ENCODE measurements around the gene MYRF. TPM values are rescaled to one million over a fixed set of nuclear protein-coding genes. Genes with fewer than 3 reads are reported as not detected.

MYRF gene
- total RNA-seq, 4 donors from 2014 or later, result 0.24 to 2.8 (median 0.83) TPM

GRCh38 chr11:61771985-61772455 is 19.6 kb downstream of the MYRF start:
- no peaks in the 10 kb centered on the region for H3K27me3 ChIP-seq
- WGBS, result 56% methylated on average over 6 of the region's 7 CpGs
- no peak overlapping the region for H3K27ac ChIP-seq
- DNase-seq (ENCODE audit: low spot score in 2 of 2), result no peak
- H3K9me3 ChIP-seq, result no peaks in the 10 kb centered on the region
- peaks cover 3% of the 10 kb centered on the region for H3K4me1 ChIP-seq
- no peak overlapping the region for H3K4me3 ChIP-seq
- TF ChIP-seq POLR2A (IDR thresholded peaks at IDR 0.05), result no peak
- no peak for TF ChIP-seq POLR2AphosphoS5 (IDR thresholded peaks at IDR 0.05)
- TF ChIP-seq CTCF (IDR thresholded peaks at IDR 0.05), result no peak
- TF ChIP-seq EP300 (IDR thresholded peaks at IDR 0.05), result no peak
- no peaks in the 10 kb centered on the region for H3K36me3 ChIP-seq

- Histone ChIP-seq H3K9me3 (no peaks in the 10 kb centered on the region), H3K27ac (no peak overlapping the region), H3K4me3 (no peak overlapping the region), H3K36me3 (no peaks in the 10 kb centered on the region), H3K27me3 (no peaks in the 10 kb centered on the region), H3K4me1 (peaks cover 12% of the 10 kb centered on the region)
- WGBS, result 60% methylated on average over 10 of the region's 10 CpGs
- no peak for DNase-seq (ENCODE audit: low spot score in 2 of 2)
- TF ChIP-seq EP300 (IDR thresholded peaks at IDR 0.05), result no peak
- no peak for TF ChIP-seq CTCF (IDR thresholded peaks at IDR 0.05)
- no peak for TF ChIP-seq POLR2AphosphoS5 (IDR thresholded peaks at IDR 0.05)
- TF ChIP-seq POLR2A (IDR thresholded peaks at IDR 0.05), result no peak
These were observed 20.9 kb downstream of the MYRF start for GRCh38 chr11:61773356-61773755.

- DNase-seq (ENCODE audit: low spot score in 2 of 2), result no peak
- Histone ChIP-seq H3K9me3 (no peaks in the 10 kb centered on the region), H3K27ac (no peak overlapping the region), H3K4me3 (no peak overlapping the region), H3K4me1 (peaks cover 12% of the 10 kb centered on the region), H3K27me3 (no peaks in the 10 kb centered on the region), H3K36me3 (no peaks in the 10 kb centered on the region)
- TF ChIP-seq POLR2AphosphoS5 (IDR thresholded peaks at IDR 0.05) (no peak), EP300 (IDR thresholded peaks at IDR 0.05) (no peak), POLR2A (IDR thresholded peaks at IDR 0.05) (no peak)
- 71% methylated on average over 18 of the region's 18 CpGs for WGBS
These were observed 21.4 kb downstream of the MYRF start for GRCh38 chr11:61773809-61774208.

- H3K27ac ChIP-seq, result no peak overlapping the region
- WGBS, result 77% methylated on average over 12 of the region's 12 CpGs
- peaks cover 12% of the 10 kb centered on the region for H3K4me1 ChIP-seq
- no peaks in the 10 kb centered on the region for H3K27me3 ChIP-seq
- DNase-seq (ENCODE audit: low spot score in 2 of 2), result no peak
- TF ChIP-seq POLR2AphosphoS5 (IDR thresholded peaks at IDR 0.05) (no peak), CTCF (IDR thresholded peaks at IDR 0.05) (no peak), EP300 (IDR thresholded peaks at IDR 0.05) (no peak), POLR2A (IDR thresholded peaks at IDR 0.05) (no peak)
- no peaks in the 10 kb centered on the region for H3K9me3 ChIP-seq
- H3K36me3 ChIP-seq, result no peaks in the 10 kb centered on the region
- H3K4me3 ChIP-seq, result no peak overlapping the region
These were observed 22.0 kb downstream of the MYRF start for GRCh38 chr11:61774411-61774810.

- no peak for TF ChIP-seq POLR2AphosphoS5 (IDR thresholded peaks at IDR 0.05)
- no peak for TF ChIP-seq EP300 (IDR thresholded peaks at IDR 0.05)
- no peak for TF ChIP-seq POLR2A (IDR thresholded peaks at IDR 0.05)
- no peak for TF ChIP-seq CTCF (IDR thresholded peaks at IDR 0.05)
- H3K27me3 ChIP-seq, result no peaks in the 10 kb centered on the region
- no peak for DNase-seq (ENCODE audit: low spot score in 2 of 2)
- no peaks in the 10 kb centered on the region for H3K9me3 ChIP-seq
- no peak overlapping the region for H3K27ac ChIP-seq
- WGBS, result 91% methylated on average over 6 of the region's 6 CpGs
- no peak overlapping the region for H3K4me3 ChIP-seq
- peaks cover 12% of the 10 kb centered on the region for H3K4me1 ChIP-seq
- no peaks in the 10 kb centered on the region for H3K36me3 ChIP-seq
These were observed 22.7 kb downstream of the MYRF start for GRCh38 chr11:61775106-61775505.
